ENCODE results near the gene OLA1.

- TF ChIP-seq POLR2AphosphoS5 (IDR thresholded peaks at IDR 0.05; ENCODE audit: low read depth, low read length), result no peak
- TF ChIP-seq CTCF (IDR thresholded peaks at IDR 0.05), result no peak
- TF ChIP-seq JUND (IDR thresholded peaks at IDR 0.05), result no peak
Observed at GRCh38 chr2:174191342-174192074, 56.8 kb downstream of the OLA1 start.
